ENCODE measurements around the gene BMF.
A peak's percentile ranks its signal among the peaks of the same experiment; 100 is the strongest.
"Not testable (repeated sequence)": the region's sequence is repeated elsewhere in the genome, so short reads cannot be mapped to it uniquely, and the experiment has no call there.

The BMF gene

GRCh38 chr15:40150163-40150925, 41.7 kb upstream of the BMF start:
- TF ChIP-seq CTCF (IDR thresholded peaks at IDR 0.05; ENCODE audit: low read depth, low read length): no peak
- H3K4me3 ChIP-seq (ENCODE audit: low read depth, low read length): no peak overlapping the region
- in situ Hi-C loops (cut with HindIII; ENCODE audit: low sequenced_read_pairs): no loop called here
- peak; percentile 63 for DNase-seq (ENCODE audit: low read depth, low spot score)

DNA sequence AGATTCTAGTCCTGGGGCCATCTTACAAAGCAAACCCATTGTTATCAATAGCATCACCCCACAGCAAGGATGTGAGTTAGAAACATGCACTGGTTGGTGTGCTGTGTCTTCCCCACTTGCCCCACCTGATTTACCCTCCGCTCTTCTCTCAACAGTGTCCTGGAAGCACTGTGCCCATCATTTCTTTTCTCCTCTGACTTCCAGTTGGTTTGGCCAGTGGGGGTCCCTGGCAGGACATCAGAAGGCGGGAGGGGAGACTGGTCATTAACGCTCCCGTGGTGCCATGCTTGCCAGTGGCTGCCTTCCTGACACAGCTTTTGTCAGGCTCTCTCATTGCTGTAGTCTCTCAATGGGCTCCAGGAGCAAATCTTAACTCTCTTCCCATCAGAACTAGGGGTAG, 40.7 kb upstream of the BMF start:
- DNase-seq (ENCODE audit: low read depth, low spot score): no peak
- H3K4me3 ChIP-seq (ENCODE audit: low read depth, low read length): no peak overlapping the region
- no peak for TF ChIP-seq CTCF (IDR thresholded peaks at IDR 0.05; ENCODE audit: low read depth, low read length)
- in situ Hi-C loops (cut with HindIII; ENCODE audit: low sequenced_read_pairs): no loop called here

DNA sequence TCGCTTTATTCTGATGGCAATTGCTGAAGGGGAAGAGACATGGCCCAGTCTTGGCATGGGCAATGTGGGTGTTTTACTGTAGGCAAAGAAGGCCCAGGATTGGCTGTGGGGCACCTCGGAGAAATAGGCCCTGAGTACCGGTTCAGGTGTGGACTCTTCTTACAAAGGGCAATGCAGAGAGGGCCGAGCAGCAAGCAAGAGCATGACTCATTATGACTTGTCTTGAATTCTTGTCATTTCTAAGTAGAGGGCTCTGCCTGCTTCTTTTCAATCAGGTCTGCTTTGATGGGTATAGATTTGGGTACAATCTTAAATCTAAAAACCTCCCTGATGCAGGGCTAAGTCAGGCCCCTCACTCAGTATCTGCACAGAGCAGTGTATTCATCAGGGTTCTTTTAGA, 37.4 kb upstream of the BMF start:
- H3K4me3 ChIP-seq (ENCODE audit: low read depth, low read length): no peak overlapping the region
- peak; percentile 35 for DNase-seq (ENCODE audit: low read depth, low spot score)
- in situ Hi-C loops (cut with HindIII; ENCODE audit: low sequenced_read_pairs): no loop called here
- no peak for TF ChIP-seq CTCF (IDR thresholded peaks at IDR 0.05; ENCODE audit: low read depth, low read length)

DNA sequence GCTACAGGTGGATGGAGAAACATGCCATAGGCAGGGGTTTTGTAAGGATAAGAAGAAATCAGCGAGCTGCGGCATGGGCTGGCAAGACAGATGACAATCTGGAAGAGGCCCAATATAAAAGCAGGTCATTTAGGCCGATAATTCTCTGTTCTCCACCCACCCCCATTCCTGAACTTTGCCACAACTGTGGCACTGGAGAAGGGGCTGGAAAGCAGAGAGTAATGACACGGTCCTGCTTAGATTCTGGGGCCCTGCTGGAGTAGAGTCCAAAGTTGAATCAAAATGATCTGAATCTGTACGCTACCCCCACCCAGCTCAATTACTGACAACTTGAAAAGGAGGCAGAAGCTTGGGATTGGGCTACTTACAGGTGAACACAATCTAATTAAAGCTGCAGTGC, 33.7 kb upstream of the BMF start:
- in situ Hi-C loops (cut with HindIII; ENCODE audit: low sequenced_read_pairs): no loop called here
- no peak for DNase-seq (ENCODE audit: low read depth, low spot score)
- H3K4me3 ChIP-seq (ENCODE audit: low read depth, low read length): no peak overlapping the region
- no peak for TF ChIP-seq CTCF (IDR thresholded peaks at IDR 0.05; ENCODE audit: low read depth, low read length)

DNA sequence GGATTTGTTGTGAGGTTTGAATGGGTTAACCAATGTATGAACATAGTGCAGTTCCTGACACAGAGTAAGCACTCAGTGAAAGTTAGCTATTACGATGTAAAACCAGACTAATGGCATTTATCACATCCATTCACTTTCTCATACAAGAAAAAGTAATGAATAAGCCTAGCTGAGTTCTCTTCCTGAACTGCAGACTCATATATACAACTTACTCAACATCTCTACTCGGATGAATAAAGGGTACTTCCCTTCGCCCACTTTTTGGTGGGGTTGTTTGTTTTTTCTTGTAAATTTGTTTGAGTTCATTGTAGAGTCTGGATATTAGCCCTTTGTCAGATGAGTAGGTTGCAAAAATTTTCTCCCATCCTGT, 29.5 kb upstream of the BMF start:
- DNase-seq (ENCODE audit: low read depth, low spot score); in situ Hi-C loops (cut with HindIII; ENCODE audit: low sequenced_read_pairs); H3K4me3 ChIP-seq (ENCODE audit: low read depth, low read length): not testable (repeated sequence)

- H3K4me3 ChIP-seq (ENCODE audit: low read depth, low read length): no peak overlapping the region
- in situ Hi-C loops (cut with HindIII; ENCODE audit: low sequenced_read_pairs): no loop called here
- no peak for DNase-seq (ENCODE audit: low read depth, low spot score)
- TF ChIP-seq CTCF (IDR thresholded peaks at IDR 0.05; ENCODE audit: low read depth, low read length): no peak
These were observed 28.9 kb upstream of the BMF start for GRCh38 chr15:40137303-40138200.

Data from astrocyte of the spinal cord (primary cell).